Measurements from ENCODE around the gene RLBP1. TPM values are rescaled to one million over a fixed set of nuclear protein-coding genes. Genes with fewer than 3 reads are reported as not detected.

Gene RLBP1
- total RNA-seq, 1 experiment from 2014 or later: not detected

GRCh38 chr15:89177633-89178306 lies 43.6 kb downstream of the RLBP1 start:
- ChIA-PET POLR2A (interaction anchor here (0.6 kb wide), 1 partner anchor 22 kb away, joined by 3 read pairs; no protein-coding TSS in a partner anchor), CTCF (interaction anchor here (0.5 to 2.6 kb wide), 60 partner anchors 9 to 498 kb away, joined by 3 to 44 read pairs (median 5); partner anchors contain the start of genes ABHD2, ACAN, FANCI and HAPLN3)
- Mint-ChIP-seq H3K36me3 (no peaks in the 10 kb centered on the region), H3K27ac (peak overlapping the region; percentile 35), H3K9me3 (no peaks in the 10 kb centered on the region), H3K27me3 (ENCODE audit: low read depth) (no peaks in the 10 kb centered on the region), H3K4me3 (no peak overlapping the region), H3K4me1 (peaks cover 3% of the 10 kb centered on the region; the same call in 1 of the 2 replicates)
- peak; percentile 60 for DNase-seq (ENCODE audit: low spot score)
- TF ChIP-seq ZNF219 (CRISPR knock-in tag; IDR thresholded peaks at IDR 0.05; ENCODE audit: borderline replicate concordance) (no peak), JAZF1 (CRISPR knock-in tag; IDR thresholded peaks at IDR 0.05) (no peak), EMX1 (CRISPR knock-in tag; IDR thresholded peaks at IDR 0.05) (no peak), CTCF (IDR thresholded peaks at IDR 0.05) (peak; percentile 58)
- ATAC-seq: peak; percentile 62

- Mint-ChIP-seq H3K27me3 (ENCODE audit: low read depth) (no peaks in the 10 kb centered on the region), H3K27ac (no peak overlapping the region), H3K4me1 (peaks cover 3% of the 10 kb centered on the region; the same call in 1 of the 2 replicates), H3K36me3 (no peaks in the 10 kb centered on the region), H3K9me3 (no peaks in the 10 kb centered on the region), H3K4me3 (no peak overlapping the region)
- ATAC-seq (no peak), DNase-seq (ENCODE audit: low spot score) (no peak)
- ChIA-PET CTCF (interaction anchor here (1.0 to 2.6 kb wide), 36 partner anchors 10 to 373 kb away, joined by 3 to 44 read pairs (median 8); partner anchors contain the start of genes ABHD2, ACAN, FANCI and HAPLN3), POLR2A (no interaction called here)
- no peak for TF ChIP-seq MAX (CRISPR knock-in tag; IDR thresholded peaks at IDR 0.05)
- TF ChIP-seq E2F1 (CRISPR knock-in tag; IDR thresholded peaks at IDR 0.05): no peak
- TF ChIP-seq MYBL2 (CRISPR knock-in tag; IDR thresholded peaks at IDR 0.05): no peak
- TF ChIP-seq TCF7 (CRISPR knock-in tag; IDR thresholded peaks at IDR 0.05; ENCODE audit: low read depth): no peak
- no peak for TF ChIP-seq ESRRA (CRISPR knock-in tag; IDR thresholded peaks at IDR 0.05; ENCODE audit: borderline replicate concordance)
- TF ChIP-seq ZNF423 (CRISPR knock-in tag; IDR thresholded peaks at IDR 0.05): no peak
- TF ChIP-seq ZSCAN18 (CRISPR knock-in tag; IDR thresholded peaks at IDR 0.05): no peak
- no peak for TF ChIP-seq ZNF416 (CRISPR knock-in tag; IDR thresholded peaks at IDR 0.05)
- TF ChIP-seq FOXP1 (CRISPR knock-in tag; IDR thresholded peaks at IDR 0.05; ENCODE audit: borderline replicate concordance): no peak
- TF ChIP-seq ZNF396 (CRISPR knock-in tag; IDR thresholded peaks at IDR 0.05; ENCODE audit: borderline replicate concordance): no peak
- no peak for TF ChIP-seq SOX15 (CRISPR knock-in tag; IDR thresholded peaks at IDR 0.05)
- TF ChIP-seq ATF3 (CRISPR knock-in tag; conservative IDR thresholded peaks at IDR 0.05): no peak
- no peak for TF ChIP-seq GTF2I (CRISPR knock-in tag; conservative IDR thresholded peaks at IDR 0.05)
Observed at GRCh38 chr15:89177116-89177515, 44.3 kb downstream of the RLBP1 start.
